ENCODE data around the gene OTUB2. TPM values are rescaled to one million over a fixed set of nuclear protein-coding genes. Genes with fewer than 3 reads are reported as not detected.

The OTUB2 gene
- total RNA-seq, 2 experiments from 2014 or later, result 0.28 to 0.84 TPM

GRCh38 chr14:94047581-94047980 lies 21.4 kb downstream of the OTUB2 start:
- H3K4me3 ChIP-seq (ENCODE audit: low read depth, low read length, poor library complexity, severe bottlenecking), result no peak overlapping the region

GRCh38 chr14:94048691-94049624 lies 22.8 kb downstream of the OTUB2 start:
- CTCF ChIA-PET (ENCODE audit: unreplicated experiment), result interaction anchor here (0.7 kb wide), 1 partner anchor 87 kb away, joined by 3 read pairs; no protein-coding TSS in a partner anchor
- Histone ChIP-seq H3K79me2 (ENCODE audit: insufficient read depth, low read depth, low read length) (no peaks in the 10 kb centered on the region), H3K9me2 (ENCODE audit: insufficient read depth, low read length) (no peaks in the 10 kb centered on the region), H3K4me1 (ENCODE audit: insufficient read depth, low read length, poor library complexity, severe bottlenecking) (no peaks in the 10 kb centered on the region), H4K20me1 (ENCODE audit: insufficient read depth, low read length) (no peaks in the 10 kb centered on the region), H2AFZ (ENCODE audit: low read length) (no peak overlapping the region), H3K27ac (ENCODE audit: low read depth, low read length, poor library complexity, severe bottlenecking) (no peak overlapping the region), H3K9me3 (ENCODE audit: low read length) (no peaks in the 10 kb centered on the region), H3K36me3 (ENCODE audit: insufficient read depth, low read length) (peaks cover 64% of the 10 kb centered on the region), H3K4me3 (ENCODE audit: low read depth, low read length, poor library complexity, severe bottlenecking) (no peak overlapping the region), H3K4me2 (ENCODE audit: low read length) (no peak overlapping the region)
- DNase-seq (ENCODE audit: low spot score), result no peak
- BruUV-seq (replicated peaks), result no TSS peak
- TF ChIP-seq EZH2phosphoT487 (IDR thresholded peaks at IDR 0.05; ENCODE audit: borderline replicate concordance, low read depth, low read length) (no peak), CTCF (conservative IDR thresholded peaks at IDR 0.05; ENCODE audit: low read length) (no peak)
- POLR2A ChIA-PET, result interaction anchor here (1.2 kb wide), 1 partner anchor 31 kb away, joined by 3 read pairs; no protein-coding TSS in a partner anchor
- intact Hi-C loops (cut with micrococcal nuclease; ENCODE audit: unreplicated experiment), result no loop called here

More at GRCh38 chr14:94047581-94047980, 21.4 kb downstream of the OTUB2 start:
- intact Hi-C loops (cut with micrococcal nuclease; ENCODE audit: unreplicated experiment), result no loop called here
- H3K4me1 ChIP-seq (ENCODE audit: insufficient read depth, low read length, poor library complexity, severe bottlenecking), result no peaks in the 10 kb centered on the region
- TF ChIP-seq CTCF (conservative IDR thresholded peaks at IDR 0.05; ENCODE audit: low read length), result no peak
- no peak for TF ChIP-seq EZH2phosphoT487 (IDR thresholded peaks at IDR 0.05; ENCODE audit: borderline replicate concordance, low read depth, low read length)
- ChIA-PET CTCF (ENCODE audit: unreplicated experiment) (no interaction called here), POLR2A (no interaction called here)
- H3K9me3 ChIP-seq (ENCODE audit: low read length), result no peaks in the 10 kb centered on the region
- peaks cover 55% of the 10 kb centered on the region for H3K36me3 ChIP-seq (ENCODE audit: insufficient read depth, low read length)
- no peak overlapping the region for H3K4me2 ChIP-seq (ENCODE audit: low read length)
- no TSS peak for BruUV-seq (replicated peaks)
- H3K27ac ChIP-seq (ENCODE audit: low read depth, low read length, poor library complexity, severe bottlenecking), result no peak overlapping the region
- H4K20me1 ChIP-seq (ENCODE audit: insufficient read depth, low read length), result no peaks in the 10 kb centered on the region
- no peak for DNase-seq (ENCODE audit: low spot score)
- H2AFZ ChIP-seq (ENCODE audit: low read length), result no peak overlapping the region
- no peaks in the 10 kb centered on the region for H3K9me2 ChIP-seq (ENCODE audit: insufficient read depth, low read length)
- no peaks in the 10 kb centered on the region for H3K79me2 ChIP-seq (ENCODE audit: insufficient read depth, low read depth, low read length)

GRCh38 chr14:94049625-94050023 lies 23.5 kb downstream of the OTUB2 start:
- BruUV-seq (replicated peaks), result no TSS peak
- no peaks in the 10 kb centered on the region for H4K20me1 ChIP-seq (ENCODE audit: insufficient read depth, low read length)
- no peak overlapping the region for H3K27ac ChIP-seq (ENCODE audit: low read depth, low read length, poor library complexity, severe bottlenecking)
- H3K4me2 ChIP-seq (ENCODE audit: low read length), result no peak overlapping the region
- TF ChIP-seq EZH2phosphoT487 (IDR thresholded peaks at IDR 0.05; ENCODE audit: borderline replicate concordance, low read depth, low read length), result no peak
- no peak for TF ChIP-seq CTCF (conservative IDR thresholded peaks at IDR 0.05; ENCODE audit: low read length)
- no peaks in the 10 kb centered on the region for H3K9me3 ChIP-seq (ENCODE audit: low read length)
- CTCF ChIA-PET (ENCODE audit: unreplicated experiment), result no interaction called here
- H3K4me3 ChIP-seq (ENCODE audit: low read depth, low read length, poor library complexity, severe bottlenecking), result no peak overlapping the region
- POLR2A ChIA-PET, result no interaction called here
- no peaks in the 10 kb centered on the region for H3K79me2 ChIP-seq (ENCODE audit: insufficient read depth, low read depth, low read length)
- peaks cover 70% of the 10 kb centered on the region for H3K36me3 ChIP-seq (ENCODE audit: insufficient read depth, low read length)
- no peaks in the 10 kb centered on the region for H3K4me1 ChIP-seq (ENCODE audit: insufficient read depth, low read length, poor library complexity, severe bottlenecking)
- DNase-seq (ENCODE audit: low spot score), result no peak
- H2AFZ ChIP-seq (ENCODE audit: low read length), result no peak overlapping the region
- H3K9me2 ChIP-seq (ENCODE audit: insufficient read depth, low read length), result no peaks in the 10 kb centered on the region
- intact Hi-C loops (cut with micrococcal nuclease; ENCODE audit: unreplicated experiment), result no loop called here
